PC-3 (cell line): ENCODE data around the gene TCL1B. TPM values are rescaled to one million over a fixed set of nuclear protein-coding genes. Genes with fewer than 3 reads are reported as not detected.

Experiments used
- ATAC-seq: fragments of 200-7000 bp; cut with Tn5 transposase; 2 replicates; pipeline ENCODE4 v1.9.1; 2020; ENCODE audit warnings: mild to moderate bottlenecking, moderate library complexity
- BruUV-seq: library from RNA; stranded (reverse); fragments of 400-500 nt; replicated peaks from 2 replicates; lab custom pipeline; 2021; lab: Mats Ljungman, UMichigan
- CTCF ChIA-PET: fragments of 300-600 bp; sonication (Branson Sonifier 250); formaldehyde crosslinking; loops from one replicate; lab custom pipeline; 2022; ENCODE audit warnings: antibody characterized with exemption; lab: Charles Lee
- POLR2A ChIA-PET: fragments of 300-600 bp; sonication (Branson Sonifier 250); formaldehyde crosslinking; loops from one replicate; lab custom pipeline; 2022; ENCODE audit warnings: antibody characterized with exemption; ENCODE audit not compliant: unreplicated experiment; lab: Charles Lee
- DNase-seq: peaks from one replicate; pipeline ENCODE4 v3.0.0-alpha.2; 2015
- H2AFZ ChIP-seq: fragments of 300-600 bp; sonication (generic); 2 replicates; pipeline ENCODE4 v1.6.0; 2016; ENCODE audit warnings: antibody characterized with exemption, low read length
- H3F3A ChIP-seq: fragments of 300-600 bp; sonication (generic); one replicate; pipeline ENCODE4 v1.6.0; 2017; ENCODE audit warnings: antibody characterized with exemption, low read length, control low read depth, mild to moderate bottlenecking; ENCODE audit not compliant: unreplicated experiment
- H3K27ac ChIP-seq: fragments of 300-600 bp; sonication (generic); 2 replicates; pipeline ENCODE4 v1.5.1; 2016; ENCODE audit warnings: mild to moderate bottlenecking, low read length
- H3K27me3 ChIP-seq: fragments of 300-600 bp; sonication (generic); 2 replicates; pipeline ENCODE4 v1.6.1; 2016; ENCODE audit warnings: low read length, mixed read lengths
- H3K36me3 ChIP-seq: fragments of 300-600 bp; sonication (generic); 2 replicates; pipeline ENCODE4 v1.6.1; 2016; ENCODE audit warnings: low read depth, mixed run types, low read length, mixed read lengths
- H3K4me1 ChIP-seq: fragments of 300-600 bp; sonication (generic); 2 replicates; pipeline ENCODE4 v1.5.1; 2016; ENCODE audit warnings: low read length; ENCODE audit not compliant: insufficient read depth
- H3K4me2 ChIP-seq: fragments of 300-600 bp; sonication (generic); 2 replicates; pipeline ENCODE4 v1.6.0; 2016; ENCODE audit warnings: low read length
- H3K4me3 ChIP-seq: fragments of 300-600 bp; sonication (generic); 2 replicates; pipeline ENCODE4 v1.5.1; 2016; ENCODE audit warnings: mild to moderate bottlenecking, low read length, mixed read lengths
- H3K79me2 ChIP-seq: fragments of 300-600 bp; sonication (generic); 2 replicates; pipeline ENCODE4 v1.6.1; 2017; ENCODE audit warnings: low read length, mixed read lengths
- H3K9ac ChIP-seq: fragments of 300-600 bp; sonication (generic); 2 replicates; pipeline ENCODE4 v1.6.0; 2016; ENCODE audit warnings: mild to moderate bottlenecking, low read length
- H3K9me2 ChIP-seq: fragments of 300-600 bp; sonication (generic); replicated peaks from 2 replicates; pipeline ENCODE4 v1.6.1; 2016; ENCODE audit warnings: mixed run types, low read length, mixed read lengths
- H3K9me3 ChIP-seq: fragments of 300-600 bp; sonication (generic); 2 replicates; pipeline ENCODE4 v1.6.1; 2016; ENCODE audit warnings: low read length, mixed read lengths
- H4K20me1 ChIP-seq: fragments of 300-600 bp; sonication (generic); 2 replicates; pipeline ENCODE4 v1.6.1; 2016; ENCODE audit warnings: low read length, mixed read lengths
- CTCF ChIP-seq: fragments of 300-600 bp; sonication (generic); conservative IDR thresholded peaks from 2 replicates; pipeline ENCODE4 v1.5.1; 2017; ENCODE audit warnings: antibody characterized with exemption, low read depth, mild to moderate bottlenecking, low read length
- EZH2 ChIP-seq: fragments of 300-600 bp; sonication (generic); IDR thresholded peaks from one replicate; pipeline ENCODE4 v1.6.1; 2017; ENCODE audit warnings: antibody characterized with exemption, mild to moderate bottlenecking, low read length; ENCODE audit not compliant: unreplicated experiment
- EZH2phosphoT487 ChIP-seq: fragments of 300-600 bp; sonication (generic); IDR thresholded peaks from 2 replicates; pipeline ENCODE4 v1.6.1; 2018; ENCODE audit warnings: mild to moderate bottlenecking, antibody characterized with exemption, low read length, borderline replicate concordance
- intact Hi-C: fragments of 100-400 bp; cut with micrococcal nuclease; formaldehyde crosslinking; loops from 2 replicates; pipeline ENCODE4 v1.9.0; 2023
- total RNA-seq: library from RNA; depleted of rRNA; stranded (reverse); fragments of >200 nt; gene quantifications from 2 replicates; pipeline ENCODE4 v1.2.3, GENCODE V29; 2014

The TCL1B gene
- total RNA-seq, 1 experiment from 2014 or later, result not detected

- H3K9me2 ChIP-seq, result no peaks in the 10 kb centered on the region
- POLR2A ChIA-PET, result no interaction called here
- peaks cover 27% of the 10 kb centered on the region; the same call in 1 of the 2 replicates for H3K27me3 ChIP-seq
- no peaks in the 10 kb centered on the region for H3K9me3 ChIP-seq
- H2AFZ ChIP-seq, result no peak overlapping the region
- TF ChIP-seq CTCF (peak; percentile 22; the same call in 1 of the 2 replicates), EZH2 (no peak)
- no peaks in the 10 kb centered on the region for H3K79me2 ChIP-seq
- H3K4me1 ChIP-seq, result no peaks in the 10 kb centered on the region
- DNase-seq (no peak), ATAC-seq (no peak)
- BruUV-seq, result no TSS peak
- no peak overlapping the region for H3K9ac ChIP-seq
- H3F3A ChIP-seq, result no peaks in the 10 kb centered on the region
- intact Hi-C loops, result no loop called here
- H3K4me2 ChIP-seq, result no peak overlapping the region
- H4K20me1 ChIP-seq, result no peaks in the 10 kb centered on the region
- CTCF ChIA-PET, result interaction anchor here (0.6 kb wide), 1 partner anchor 73 kb away, joined by 4 read pairs; no protein-coding TSS in a partner anchor
- no peak overlapping the region for H3K27ac ChIP-seq
- no peak overlapping the region for H3K4me3 ChIP-seq
- no peaks in the 10 kb centered on the region for H3K36me3 ChIP-seq
Observed at GRCh38 chr14:95679998-95680735, 6.1 kb upstream of the TCL1B start.

GRCh38 chr14:95681153-95681552 lies 5.1 kb upstream of the TCL1B start:
- DNase-seq (no peak), ATAC-seq (no peak)
- Histone ChIP-seq H2AFZ (no peak overlapping the region), H3K27ac (no peak overlapping the region), H3K4me3 (no peak overlapping the region), H3K4me2 (no peak overlapping the region), H3K27me3 (peaks cover 20% of the 10 kb centered on the region; the same call in 1 of the 2 replicates), H3K4me1 (no peaks in the 10 kb centered on the region), H3K79me2 (no peaks in the 10 kb centered on the region), H3K36me3 (no peaks in the 10 kb centered on the region), H4K20me1 (no peaks in the 10 kb centered on the region), H3K9me3 (no peaks in the 10 kb centered on the region), H3F3A (no peaks in the 10 kb centered on the region), H3K9me2 (no peaks in the 10 kb centered on the region), H3K9ac (no peak overlapping the region)
- TF ChIP-seq CTCF, result no peak
- no peak for TF ChIP-seq EZH2phosphoT487
- no peak for TF ChIP-seq EZH2
- no TSS peak for BruUV-seq
- CTCF ChIA-PET, result no interaction called here
- intact Hi-C loops, result no loop called here
- POLR2A ChIA-PET, result no interaction called here

GRCh38 chr14:95683793-95684192 lies 2.4 kb upstream of the TCL1B start:
- intact Hi-C loops, result no loop called here
- DNase-seq, result peak; percentile 23
- CTCF ChIA-PET, result no interaction called here

More at GRCh38 chr14:95683793-95684192, 2.4 kb upstream of the TCL1B start:
- Histone ChIP-seq H3K4me2 (no peak overlapping the region), H3K4me1 (no peaks in the 10 kb centered on the region), H3F3A (no peaks in the 10 kb centered on the region), H3K36me3 (no peaks in the 10 kb centered on the region), H3K9me3 (no peaks in the 10 kb centered on the region), H2AFZ (no peak overlapping the region), H3K27me3 (peaks cover 9% of the 10 kb centered on the region; the same call in 1 of the 2 replicates), H4K20me1 (no peaks in the 10 kb centered on the region), H3K4me3 (no peak overlapping the region), H3K9ac (no peak overlapping the region), H3K27ac (no peak overlapping the region), H3K79me2 (no peaks in the 10 kb centered on the region), H3K9me2 (no peaks in the 10 kb centered on the region)
- ATAC-seq, result no peak
- no peak for TF ChIP-seq EZH2
- peak; percentile 62 for TF ChIP-seq CTCF
- BruUV-seq, result no TSS peak
- POLR2A ChIA-PET, result no interaction called here
